ENCODE results near the gene BMP2K. TPM values are rescaled to one million over a fixed set of nuclear protein-coding genes. Genes with fewer than 3 reads are reported as not detected.

BMP2K gene
- total RNA-seq (ENCODE audit: low replicate concordance) = 28.4 and 85.1 TPM in 2 replicates

DNA sequence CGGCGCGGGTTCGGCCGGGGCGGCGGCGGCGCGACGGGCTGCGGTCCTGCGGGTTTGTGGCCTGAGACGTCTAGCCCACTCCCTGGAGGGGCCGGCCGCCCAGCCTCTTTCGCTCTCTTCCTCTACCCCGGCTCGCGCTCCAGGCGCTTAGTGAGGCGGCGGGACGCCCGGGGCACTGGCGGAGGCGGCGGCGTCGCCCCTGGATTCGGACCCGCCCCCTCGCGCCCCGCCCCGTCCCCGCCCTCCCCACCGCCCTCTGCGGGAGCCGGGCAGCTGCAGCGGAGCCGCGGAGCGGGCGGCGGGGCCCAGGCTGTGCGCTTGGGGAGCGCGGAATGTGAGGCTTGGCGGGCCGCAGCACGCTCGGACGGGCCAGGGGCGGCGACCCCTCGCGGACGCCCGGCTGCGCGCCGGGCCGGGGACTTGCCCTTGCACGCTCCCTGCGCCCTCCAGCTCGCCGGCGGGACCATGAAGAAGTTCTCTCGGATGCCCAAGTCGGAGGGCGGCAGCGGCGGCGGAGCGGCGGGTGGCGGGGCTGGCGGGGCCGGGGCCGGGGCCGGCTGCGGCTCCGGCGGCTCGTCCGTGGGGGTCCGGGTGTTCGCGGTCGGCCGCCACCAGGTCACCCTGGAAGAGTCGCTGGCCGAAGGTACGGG is at the start of gene BMP2K:
Gene BMP2K (plus strand): TSS at position 272 of the 650 bp plus-strand sequence. CDS start 194 bp downstream, at position 466.
- TF ChIP-seq, protein P1, sequence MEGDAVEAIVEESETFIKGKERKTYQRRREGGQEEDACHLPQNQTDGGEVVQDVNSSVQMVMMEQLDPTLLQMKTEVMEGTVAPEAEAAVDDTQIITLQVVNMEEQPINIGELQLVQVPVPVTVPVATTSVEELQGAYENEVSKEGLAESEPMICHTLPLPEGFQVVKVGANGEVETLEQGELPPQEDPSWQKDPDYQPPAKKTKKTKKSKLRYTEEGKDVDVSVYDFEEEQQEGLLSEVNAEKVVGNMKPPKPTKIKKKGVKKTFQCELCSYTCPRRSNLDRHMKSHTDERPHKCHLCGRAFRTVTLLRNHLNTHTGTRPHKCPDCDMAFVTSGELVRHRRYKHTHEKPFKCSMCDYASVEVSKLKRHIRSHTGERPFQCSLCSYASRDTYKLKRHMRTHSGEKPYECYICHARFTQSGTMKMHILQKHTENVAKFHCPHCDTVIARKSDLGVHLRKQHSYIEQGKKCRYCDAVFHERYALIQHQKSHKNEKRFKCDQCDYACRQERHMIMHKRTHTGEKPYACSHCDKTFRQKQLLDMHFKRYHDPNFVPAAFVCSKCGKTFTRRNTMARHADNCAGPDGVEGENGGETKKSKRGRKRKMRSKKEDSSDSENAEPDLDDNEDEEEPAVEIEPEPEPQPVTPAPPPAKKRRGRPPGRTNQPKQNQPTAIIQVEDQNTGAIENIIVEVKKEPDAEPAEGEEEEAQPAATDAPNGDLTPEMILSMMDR (IDR thresholded peaks at IDR 0.05; ENCODE audit: insufficient read depth, low read length) = no peak
- DNase-seq (ENCODE audit: low read depth) = peak; percentile 66
- H3K4me3 ChIP-seq (ENCODE audit: low read depth, low read length) = peak within 1 kb of the TSS; percentile 92

- H3K4me3 ChIP-seq (ENCODE audit: low read depth, low read length) = no peak overlapping the region
- TF ChIP-seq, protein P1 (IDR thresholded peaks at IDR 0.05; ENCODE audit: insufficient read depth, low read length) = no peak
- no peak for DNase-seq (ENCODE audit: low read depth)
Measured at GRCh38 chr4:78726546-78726945, 49.6 kb upstream of the BMP2K start.

DNA sequence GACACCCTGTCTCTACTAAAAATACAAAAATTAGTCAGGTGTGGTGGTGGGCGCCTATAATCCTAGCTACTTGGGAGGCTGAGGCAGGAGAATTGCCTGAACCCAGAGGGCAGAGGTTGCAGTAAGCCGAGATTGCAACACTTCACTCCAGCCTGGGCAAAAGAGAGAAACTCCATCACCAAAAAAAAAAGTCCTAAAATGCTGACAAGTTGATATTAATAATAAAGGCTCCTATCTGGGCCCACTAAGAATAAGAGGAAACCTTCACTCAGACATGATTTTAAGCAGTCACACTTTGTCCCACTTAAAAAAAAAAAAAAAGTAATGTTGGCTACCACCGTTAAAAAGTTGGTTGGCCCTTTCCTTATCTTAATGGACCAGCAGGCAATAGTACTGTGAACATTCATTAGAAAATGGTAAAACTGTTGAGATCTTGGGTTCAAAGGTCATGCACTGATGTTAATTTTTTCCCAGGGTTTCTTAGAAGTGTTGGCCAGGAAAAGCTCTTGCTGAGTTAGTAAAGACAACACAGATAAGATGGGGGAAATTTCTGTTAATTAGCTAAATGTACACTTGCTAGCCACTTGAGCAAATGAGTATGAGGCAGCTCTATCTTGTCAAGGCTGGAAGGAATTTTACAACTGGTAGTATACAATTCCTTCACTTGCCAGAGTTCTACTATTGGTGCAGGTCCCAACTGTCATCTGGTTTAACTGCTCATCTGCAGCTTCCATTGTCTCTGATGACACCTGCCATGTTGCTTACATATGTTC is 43.6 kb upstream of the BMP2K start:
- TF ChIP-seq, protein P1 (IDR thresholded peaks at IDR 0.05; ENCODE audit: insufficient read depth, low read length) = no peak
- no peak overlapping the region for H3K4me3 ChIP-seq (ENCODE audit: low read depth, low read length)
- no peak for DNase-seq (ENCODE audit: low read depth)

DNA sequence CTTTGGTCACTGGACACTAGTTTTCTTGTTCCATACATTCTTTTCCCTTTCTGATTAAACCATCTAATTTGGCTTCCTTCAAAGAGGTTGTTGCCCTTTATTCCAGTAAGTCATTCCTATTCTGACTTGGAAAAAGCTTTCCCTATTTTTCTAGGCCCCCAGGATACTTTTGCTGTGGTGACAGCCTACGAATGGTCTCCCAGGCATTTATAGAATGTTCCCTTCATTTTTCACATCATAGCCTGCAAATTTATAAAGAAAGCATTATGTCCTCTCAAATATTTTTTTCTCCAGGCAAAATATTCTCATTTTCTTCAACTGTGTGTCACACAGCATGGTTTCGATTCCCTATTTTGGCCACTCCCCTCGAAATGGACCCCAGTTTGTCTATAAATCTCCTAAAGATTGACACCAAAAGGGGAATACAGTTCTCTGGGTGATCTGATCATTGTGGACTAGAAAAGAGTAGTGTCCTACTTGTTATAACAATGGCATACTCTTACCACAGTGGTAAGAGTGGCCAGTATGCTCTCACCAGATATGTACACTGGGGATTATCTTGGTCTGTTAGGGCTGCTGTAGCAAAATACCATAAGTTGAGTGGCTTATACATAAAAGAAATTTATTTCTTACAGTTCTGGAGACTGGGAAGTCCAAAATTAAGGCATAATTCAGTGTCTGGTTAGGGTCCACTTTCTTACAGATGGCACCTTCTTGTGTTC is 41.5 kb upstream of the BMP2K start:
- H3K4me3 ChIP-seq (ENCODE audit: low read depth, low read length) = no peak overlapping the region
- no peak for DNase-seq (ENCODE audit: low read depth)
- TF ChIP-seq, protein P1 (IDR thresholded peaks at IDR 0.05; ENCODE audit: insufficient read depth, low read length) = no peak

- no peak for DNase-seq (ENCODE audit: low read depth)
- TF ChIP-seq, protein P1 (IDR thresholded peaks at IDR 0.05; ENCODE audit: insufficient read depth, low read length) = no peak
- H3K4me3 ChIP-seq (ENCODE audit: low read depth, low read length) = no peak overlapping the region
Measured at GRCh38 chr4:78735697-78736096, 40.5 kb upstream of the BMP2K start.

- H3K4me3 ChIP-seq (ENCODE audit: low read depth, low read length) = no peak overlapping the region
- TF ChIP-seq, protein P1 (IDR thresholded peaks at IDR 0.05; ENCODE audit: insufficient read depth, low read length) = no peak
- no peak for DNase-seq (ENCODE audit: low read depth)
Measured at GRCh38 chr4:78737035-78737434, 39.1 kb upstream of the BMP2K start.

All from fibroblast of the aortic adventitia (primary cell).